ENCODE results near the gene PXN.

PXN gene

GRCh38 chr12:120172053-120172452 lies 93.5 kb downstream of the PXN start:
- DNase-seq (ENCODE audit: low read depth in 2 of 2), result no peak

- DNase-seq (ENCODE audit: low read depth in 2 of 2), result no peak
Measured at GRCh38 chr12:120170631-120171030, 94.9 kb downstream of the PXN start.

- DNase-seq (ENCODE audit: low read depth in 2 of 2), result no peak
Measured at GRCh38 chr12:120169946-120170345, 95.6 kb downstream of the PXN start.

GRCh38 chr12:120168337-120168736 lies 97.2 kb downstream of the PXN start:
- no peak for DNase-seq (ENCODE audit: low read depth in 2 of 2)

GRCh38 chr12:120167529-120168095 lies 97.9 kb downstream of the PXN start:
- no peak for DNase-seq (ENCODE audit: low read depth in 2 of 2)

GRCh38 chr12:120164293-120164692 lies 101.2 kb downstream of the PXN start:
- no peak for DNase-seq (ENCODE audit: low read depth in 2 of 2)

- no peak for DNase-seq (ENCODE audit: low read depth in 2 of 2)
Measured at GRCh38 chr12:120162763-120163162, 102.8 kb downstream of the PXN start.

- DNase-seq (ENCODE audit: low read depth in 2 of 2), result no peak
Measured at GRCh38 chr12:120161852-120162251, 103.7 kb downstream of the PXN start.

Data from stimulated activated CD8-positive, alpha-beta memory T cell treated with anti-CD3 and anti-CD28 coated beads, Interleukin-7, amount 100 ng/mL, for 4 hours (primary cell).